GM19397 (cell line): ENCODE measurements around the gene DIAPH3.

Experiments used
- ATAC-seq: cut with Tn5 transposase; IDR thresholded peaks from one replicate; pipeline ENCODE4 v1.9.1; 2021; ENCODE audit warnings: mild to moderate bottlenecking, moderate library complexity; ENCODE audit not compliant: unreplicated experiment

Gene DIAPH3

DNA sequence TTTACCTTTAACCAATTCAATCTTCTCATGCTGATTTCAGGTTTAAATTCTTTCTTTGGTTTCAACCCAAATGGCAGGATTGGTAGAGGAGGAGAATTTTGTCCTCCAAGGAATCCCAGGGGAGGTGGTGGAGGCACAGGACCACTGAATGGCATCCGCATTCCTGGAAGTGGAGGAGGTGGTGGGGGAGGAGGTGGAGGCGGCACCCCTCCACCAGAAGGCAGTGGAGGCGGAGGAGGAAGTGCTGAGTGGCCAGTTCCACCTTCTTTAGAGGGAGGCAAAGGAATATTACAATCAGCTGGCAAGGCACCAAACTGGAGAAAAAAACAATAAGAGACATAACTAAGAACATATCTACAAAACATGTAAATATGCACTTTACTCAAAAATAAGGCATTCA is 192.9 kb downstream of the DIAPH3 start:
- no peak for ATAC-seq

DNA sequence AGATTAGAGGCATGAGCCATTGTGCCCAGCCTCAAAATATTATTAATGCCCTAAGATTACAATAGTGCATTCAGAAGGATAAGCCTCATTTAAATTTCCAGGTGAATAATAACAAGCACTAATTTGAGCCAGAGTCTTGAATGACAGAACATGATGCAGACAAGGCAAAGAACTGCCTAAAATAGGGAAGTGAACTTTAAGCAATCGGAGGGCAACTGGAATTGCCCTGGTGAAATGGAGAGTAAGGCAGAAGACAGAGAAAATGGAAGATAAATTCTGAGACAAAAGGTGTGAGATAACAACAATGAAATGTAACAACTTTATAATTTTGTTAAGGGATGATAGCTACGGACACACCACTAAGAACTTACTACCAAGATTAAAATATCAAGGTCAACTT is 199.9 kb downstream of the DIAPH3 start:
- ATAC-seq, result no peak

DNA sequence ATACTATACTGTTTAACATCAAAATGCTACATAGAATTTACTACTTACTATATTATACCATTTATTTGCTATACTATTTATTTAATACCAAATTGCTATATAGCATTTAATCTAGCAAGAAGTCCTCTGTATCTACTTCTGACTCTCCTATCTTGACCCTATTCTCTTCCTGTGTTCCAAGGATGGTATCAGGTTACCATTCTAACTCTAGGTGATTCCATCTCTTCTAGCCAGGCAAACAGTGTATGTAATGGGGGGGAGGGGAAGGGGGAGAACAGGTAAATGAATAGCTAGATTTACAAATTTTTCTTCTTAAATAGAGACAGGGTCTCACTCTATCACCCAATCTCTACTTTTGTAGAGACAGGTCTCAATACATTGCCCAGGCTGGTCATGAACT is 200.3 kb downstream of the DIAPH3 start:
- ATAC-seq, result no peak

DNA sequence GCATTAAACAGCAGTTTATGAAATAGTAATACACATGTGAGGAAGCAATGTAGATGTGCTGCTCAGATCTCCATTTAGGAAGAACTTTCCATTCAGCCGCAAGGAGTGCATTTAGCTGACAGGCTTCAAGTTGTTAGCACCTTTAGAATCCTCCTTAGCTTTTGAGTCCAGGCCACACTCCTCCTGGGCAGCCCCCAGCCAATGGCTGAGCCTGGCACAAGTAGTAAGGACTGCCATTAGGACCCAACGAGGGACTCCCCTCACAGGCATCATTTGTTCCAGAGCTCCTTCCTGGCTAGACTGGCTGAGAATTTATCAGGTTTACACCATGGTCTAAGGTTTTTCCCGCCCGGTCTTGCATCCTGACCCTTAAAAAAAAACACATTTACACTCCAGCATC is 201.4 kb downstream of the DIAPH3 start:
- ATAC-seq, result no peak

DNA sequence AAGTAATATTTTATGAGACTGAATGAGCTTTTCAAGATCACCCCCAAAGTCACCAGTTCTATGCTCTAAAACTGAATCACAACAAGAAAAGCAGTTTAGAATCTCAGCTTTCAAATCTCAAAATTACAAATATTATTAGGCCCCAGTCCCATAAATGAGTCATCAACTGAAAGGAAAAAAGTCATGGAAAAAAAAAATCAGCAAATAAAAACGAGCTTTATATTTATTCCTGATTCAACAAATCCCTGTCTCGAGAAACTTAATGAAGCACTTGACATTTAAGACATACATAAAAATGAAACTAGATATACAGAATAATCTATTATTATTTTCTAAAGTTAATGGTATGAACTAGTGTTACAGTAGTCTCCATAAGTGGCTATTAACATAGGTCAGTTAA is 203.0 kb downstream of the DIAPH3 start:
- ATAC-seq, result no peak

DNA sequence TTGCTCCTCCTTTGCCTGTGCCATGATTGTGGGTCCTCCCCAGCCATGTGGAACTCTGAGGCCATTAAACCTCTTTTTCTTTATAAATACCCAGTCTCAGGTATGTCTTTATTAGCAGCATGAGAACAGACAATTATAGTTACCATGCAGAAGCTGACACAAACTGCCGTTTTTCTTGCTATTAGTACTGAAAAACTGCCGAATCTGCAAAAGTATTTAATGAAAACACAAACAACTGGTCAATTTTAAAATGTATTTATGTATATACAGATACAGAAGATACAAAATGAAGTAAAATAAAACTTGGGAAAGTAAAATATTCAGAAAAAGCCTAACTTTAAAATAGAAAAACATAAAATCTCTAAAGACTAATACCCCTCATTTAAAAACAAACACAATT is 206.3 kb downstream of the DIAPH3 start:
- no peak for ATAC-seq

DNA sequence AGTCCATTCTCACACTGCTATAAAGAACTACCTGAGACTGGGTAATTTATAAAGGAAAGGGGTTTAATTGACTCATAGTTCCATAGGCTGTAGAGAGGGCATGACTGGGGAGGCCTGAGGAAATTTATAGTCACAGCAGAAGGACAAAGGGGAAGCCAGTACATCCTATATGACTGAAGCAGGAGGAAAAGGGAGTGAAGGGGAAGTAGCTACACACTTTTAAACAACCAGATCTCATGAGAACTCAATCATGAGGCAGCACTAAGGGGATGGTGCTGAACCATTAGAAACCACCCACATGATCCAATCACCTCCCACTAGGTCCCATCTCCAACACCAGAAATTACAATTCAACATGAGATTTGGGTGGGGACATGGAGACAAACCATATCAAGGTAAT is 209.1 kb downstream of the DIAPH3 start:
- no peak for ATAC-seq

DNA sequence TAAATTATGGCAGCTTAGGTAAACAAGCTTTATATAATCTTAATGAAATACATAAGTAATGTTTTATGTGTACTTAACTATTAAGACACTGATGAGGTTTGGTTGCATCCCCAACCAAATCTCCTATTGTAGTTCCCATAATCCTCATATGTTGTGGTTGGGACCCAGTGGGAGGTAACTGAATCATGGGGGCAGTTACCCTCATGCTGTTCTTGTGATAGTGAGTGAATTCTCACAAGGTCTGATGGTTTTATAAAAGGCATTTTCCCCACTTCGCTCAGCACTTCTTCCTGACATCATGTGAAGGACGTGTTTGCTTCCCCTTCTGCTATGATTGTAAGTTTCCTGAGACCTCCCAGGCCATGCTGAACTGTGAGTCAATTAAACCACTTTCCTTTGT is 212.7 kb downstream of the DIAPH3 start:
- no peak for ATAC-seq

DNA sequence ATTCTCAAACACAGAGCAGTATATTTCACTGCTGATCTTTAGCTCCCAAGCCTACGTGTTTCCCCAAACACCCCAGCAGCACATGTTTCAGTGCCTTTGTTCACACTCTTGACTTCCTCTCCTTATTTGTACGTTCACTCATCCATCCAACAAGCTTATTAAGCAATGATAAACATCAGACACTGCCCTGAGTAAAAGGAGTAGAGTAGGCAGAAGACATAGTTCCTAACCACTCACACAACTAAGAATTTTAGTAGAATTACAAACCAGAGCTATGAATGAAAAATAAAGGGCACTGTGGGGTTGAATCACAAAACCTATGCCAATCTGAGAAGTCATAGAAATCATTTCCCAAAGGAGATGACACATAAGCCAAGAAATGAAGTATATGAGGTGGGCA is 213.5 kb downstream of the DIAPH3 start:
- ATAC-seq, result no peak

DNA sequence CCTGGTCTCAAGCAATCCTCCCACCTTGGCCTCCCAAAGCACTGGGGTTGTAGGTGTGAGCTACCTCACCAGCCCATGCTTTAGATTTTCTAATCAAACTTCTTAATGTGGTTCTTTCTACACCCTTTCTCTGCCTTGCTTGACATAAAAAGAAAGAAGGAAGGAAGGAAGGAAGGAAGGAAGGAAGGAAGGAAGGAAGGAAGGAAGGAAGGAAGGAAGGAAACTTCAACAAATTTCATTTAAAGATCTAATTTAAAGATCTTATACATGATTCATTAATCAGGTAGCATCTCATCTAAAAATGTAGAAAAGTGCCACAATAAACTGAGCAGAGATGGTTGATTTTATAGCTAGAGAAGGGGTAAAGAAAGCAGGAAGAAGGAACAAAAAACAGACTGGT is 215.0 kb downstream of the DIAPH3 start:
- no peak for ATAC-seq

DNA sequence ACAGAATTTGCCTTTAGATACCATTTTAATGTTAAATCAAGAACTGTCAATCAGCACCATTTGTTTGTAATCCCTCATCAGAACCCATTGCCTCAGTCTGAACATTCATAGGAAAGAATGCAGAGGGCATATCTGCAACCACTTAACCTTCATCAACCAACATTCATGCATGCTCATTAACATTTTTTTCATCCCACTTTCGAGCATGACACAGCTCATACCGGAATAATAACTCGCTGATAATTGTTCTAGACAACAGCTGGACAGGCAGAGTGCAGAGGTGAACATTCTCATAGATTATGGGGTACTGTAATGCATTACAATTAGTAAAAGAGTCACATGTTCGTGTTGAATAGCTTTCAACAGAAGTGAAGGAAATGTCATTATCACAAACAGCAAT is 216.8 kb downstream of the DIAPH3 start:
- no peak for ATAC-seq

DNA sequence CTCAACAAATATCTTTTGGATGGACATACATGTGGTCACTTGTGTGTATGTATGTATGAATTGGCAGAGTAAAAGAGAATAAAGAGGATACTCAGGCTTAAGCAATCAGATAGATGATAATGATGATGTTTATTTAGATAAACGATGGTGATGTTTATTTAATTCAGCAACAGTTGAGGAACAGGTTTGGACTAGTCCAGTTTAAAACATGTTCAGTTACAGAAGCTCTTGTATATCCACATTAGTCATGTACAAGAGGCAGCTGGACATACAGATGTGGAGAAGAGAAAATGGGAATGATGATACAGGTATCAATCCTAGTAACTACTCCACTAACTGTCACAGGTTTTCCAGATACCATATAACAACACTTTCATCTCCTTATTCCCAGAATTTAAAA is 232.1 kb downstream of the DIAPH3 start:
- no peak for ATAC-seq

DNA sequence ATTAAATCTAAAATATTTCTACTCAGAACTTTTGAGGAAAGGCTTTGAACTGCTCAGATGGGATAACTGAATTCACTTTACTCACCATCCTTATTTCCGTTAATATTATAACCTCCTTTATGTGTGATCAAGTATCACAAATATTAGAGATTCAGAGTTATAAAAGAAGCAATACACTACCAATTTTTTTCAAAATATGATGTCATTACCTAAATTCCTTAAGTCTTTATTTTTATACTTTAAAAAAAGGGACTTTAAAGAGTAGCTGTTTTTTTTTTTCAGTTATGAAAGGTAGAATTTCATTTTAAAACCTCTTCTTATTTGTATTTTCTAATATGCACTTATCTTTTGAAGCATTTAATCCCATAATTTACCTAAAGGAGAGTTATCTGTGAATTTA is 239.5 kb downstream of the DIAPH3 start:
- no peak for ATAC-seq

DNA sequence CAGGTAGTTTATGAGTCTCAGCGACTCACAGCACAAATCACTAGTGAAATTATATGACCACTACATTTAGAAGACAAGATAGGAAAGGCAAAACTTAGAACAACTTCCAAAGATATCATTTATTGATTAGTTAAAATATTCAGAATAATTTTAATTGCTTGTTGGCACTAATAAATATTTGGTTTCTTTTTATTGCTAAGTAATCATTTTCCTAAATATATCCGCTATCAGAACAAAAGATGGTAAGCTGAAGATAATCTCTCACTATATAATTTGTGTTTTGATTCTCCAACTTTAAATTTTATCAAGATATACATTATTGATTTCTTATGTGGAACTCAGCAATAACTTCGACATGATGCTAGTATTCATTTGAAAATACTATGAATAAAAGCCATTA is 248.5 kb downstream of the DIAPH3 start:
- ATAC-seq, result no peak

DNA sequence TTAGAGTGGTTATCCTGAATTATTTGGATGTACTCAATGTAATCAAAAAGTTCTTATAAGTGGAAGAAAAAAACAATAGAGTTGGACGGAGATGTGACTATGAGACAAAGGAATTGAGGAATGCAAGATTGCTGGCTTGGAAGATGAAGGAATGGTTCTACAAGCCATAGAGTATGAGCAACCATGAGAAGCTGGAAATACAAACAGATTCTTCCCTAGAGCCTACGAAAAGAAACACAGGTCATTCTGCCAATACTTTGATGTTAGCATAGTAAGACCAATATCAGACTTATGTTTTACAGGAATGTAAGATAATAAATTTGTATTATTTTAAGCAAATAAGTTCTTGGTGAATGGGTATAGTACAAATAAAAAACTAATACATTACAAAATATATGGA is 249.2 kb downstream of the DIAPH3 start:
- ATAC-seq, result no peak

DNA sequence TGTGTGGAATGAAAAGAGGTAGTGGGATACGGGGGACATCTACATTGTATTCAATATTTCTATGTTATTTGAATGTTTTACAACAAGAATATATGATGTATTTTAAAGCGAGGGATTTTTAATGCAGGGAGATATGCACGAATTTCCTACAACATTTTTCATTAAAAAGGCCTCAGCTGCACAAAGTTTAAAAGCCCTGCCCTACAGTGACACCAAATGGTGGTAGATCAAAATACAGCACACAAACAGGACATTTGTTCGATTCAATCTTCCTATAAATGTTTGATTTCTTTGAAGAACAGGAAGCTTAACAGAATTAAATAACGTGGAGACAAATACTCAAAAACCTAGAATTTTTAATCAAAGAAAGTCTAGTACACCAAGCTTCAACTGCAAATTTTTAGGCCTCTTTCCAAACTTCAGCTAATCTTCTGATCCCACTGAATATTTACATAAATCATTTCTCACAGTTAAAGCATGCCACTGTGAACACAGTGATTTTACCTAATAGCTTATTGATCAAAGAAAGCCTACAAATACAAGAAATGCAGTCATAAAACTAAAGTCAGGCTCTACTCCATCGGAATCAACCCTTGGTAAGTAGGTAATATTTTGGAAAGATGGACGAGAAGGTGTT is 257.2 kb downstream of the DIAPH3 start:
- ATAC-seq, result no peak

DNA sequence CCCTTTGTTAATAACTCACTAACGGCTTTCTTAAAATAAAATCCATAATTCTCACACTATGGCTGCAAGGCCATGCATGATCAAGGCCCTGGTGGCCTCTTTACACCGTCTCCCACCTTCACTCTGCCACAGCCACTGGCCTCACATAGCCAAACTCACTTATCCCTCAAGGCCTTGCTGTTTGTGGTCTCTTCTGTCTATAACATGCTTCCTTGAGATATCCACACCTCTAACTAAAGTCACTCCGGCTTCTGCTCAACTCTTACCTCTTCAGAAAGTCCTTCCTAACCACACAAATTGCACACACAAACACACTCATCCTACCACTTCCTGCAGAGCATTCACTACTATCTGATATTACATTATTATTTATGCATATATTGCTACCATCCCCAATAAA is 262.5 kb downstream of the DIAPH3 start:
- no peak for ATAC-seq

DNA sequence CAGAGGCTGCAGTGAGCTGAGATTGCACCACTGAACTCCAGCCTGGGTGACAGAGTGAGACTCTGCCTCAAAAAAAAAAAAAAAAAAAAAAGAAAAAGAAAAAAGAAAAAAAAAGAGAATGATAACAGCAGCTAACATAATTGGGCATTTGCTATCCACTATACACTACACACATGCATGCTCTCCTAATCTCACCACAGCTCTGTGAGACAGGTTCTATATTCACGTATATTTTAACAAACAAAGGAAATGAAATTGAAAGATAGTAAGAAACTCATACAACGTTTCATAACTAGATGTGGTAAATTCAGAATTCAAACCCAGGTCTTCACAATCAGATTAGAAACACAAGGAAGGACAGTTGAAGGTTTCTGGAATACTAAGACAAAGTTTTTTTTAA is 265.7 kb downstream of the DIAPH3 start:
- ATAC-seq, result no peak

DNA sequence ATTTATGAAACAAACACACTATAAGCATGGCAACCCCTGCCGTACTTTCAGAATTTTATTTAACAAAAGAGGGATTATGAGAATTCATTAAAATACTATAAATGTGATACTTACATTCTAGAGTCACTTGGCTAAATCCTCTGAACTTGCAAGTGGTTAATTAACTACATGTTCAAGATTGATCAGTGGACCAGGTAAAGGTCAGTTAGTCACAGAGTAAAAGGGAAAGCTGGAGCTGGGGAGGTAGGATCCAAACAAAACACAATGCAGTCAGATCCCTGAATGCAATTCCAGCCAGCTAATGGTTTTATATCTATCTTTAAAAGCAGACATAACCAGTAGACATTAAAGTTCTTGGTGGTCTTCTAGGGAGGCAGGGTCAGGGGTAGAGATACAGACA is 270.5 kb downstream of the DIAPH3 start:
- ATAC-seq, result no peak

DNA sequence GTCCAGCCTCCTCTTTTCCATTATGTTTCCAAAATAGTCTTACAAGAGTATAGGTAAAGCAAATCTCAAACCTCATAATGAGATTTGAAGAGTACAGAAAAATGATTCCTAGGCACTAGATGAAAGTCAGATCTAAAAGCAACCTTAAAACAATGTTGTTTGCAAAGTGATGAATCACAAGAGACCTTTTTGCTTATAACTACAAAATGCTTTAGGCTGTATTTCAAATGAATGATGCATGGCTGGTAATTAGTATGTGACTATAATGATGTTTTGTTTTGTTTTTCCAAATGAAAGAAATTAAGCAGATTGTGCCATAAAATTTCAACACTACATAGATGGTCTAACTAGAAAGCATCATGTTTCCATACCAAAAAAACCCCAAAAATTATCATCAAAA is 272.7 kb downstream of the DIAPH3 start:
- no peak for ATAC-seq

DNA sequence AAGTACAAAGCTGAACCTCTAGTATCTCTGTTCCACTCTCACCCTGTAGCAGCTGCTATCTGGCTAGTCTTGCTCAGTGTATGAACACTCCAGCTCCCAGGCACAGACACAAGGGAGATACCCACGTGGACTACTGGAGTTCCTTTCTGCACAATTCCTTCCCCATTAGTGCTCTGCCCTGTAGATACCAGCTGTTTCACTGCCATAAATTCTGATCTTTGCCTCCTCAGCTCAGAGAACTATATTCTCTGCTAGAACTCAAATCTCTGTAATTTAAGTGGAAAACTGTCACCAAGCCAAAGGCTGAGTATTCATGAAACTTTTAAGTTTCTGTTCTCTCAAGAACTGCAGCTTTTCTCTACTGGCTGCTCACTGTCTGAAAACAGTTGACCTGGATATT is 273.7 kb downstream of the DIAPH3 start:
- no peak for ATAC-seq

DNA sequence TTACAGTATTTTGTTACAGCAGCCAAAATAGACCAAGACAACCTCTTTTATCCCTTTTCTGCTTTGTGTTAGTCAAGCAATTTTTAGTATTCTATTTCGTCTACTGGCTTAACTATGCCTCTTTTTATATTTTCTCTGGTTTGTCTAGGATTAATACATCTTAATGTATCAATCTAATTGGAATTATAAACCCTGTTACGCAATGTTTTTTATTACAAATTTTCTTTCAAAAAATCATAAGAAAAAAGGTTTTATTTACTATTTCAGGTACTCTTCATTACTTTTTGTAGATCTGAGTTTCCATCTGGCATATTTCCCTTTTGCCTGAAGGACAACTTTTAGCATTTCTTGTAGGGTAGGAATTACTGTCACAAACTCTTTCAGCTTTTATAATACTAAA is 275.3 kb downstream of the DIAPH3 start:
- no peak for ATAC-seq

DNA sequence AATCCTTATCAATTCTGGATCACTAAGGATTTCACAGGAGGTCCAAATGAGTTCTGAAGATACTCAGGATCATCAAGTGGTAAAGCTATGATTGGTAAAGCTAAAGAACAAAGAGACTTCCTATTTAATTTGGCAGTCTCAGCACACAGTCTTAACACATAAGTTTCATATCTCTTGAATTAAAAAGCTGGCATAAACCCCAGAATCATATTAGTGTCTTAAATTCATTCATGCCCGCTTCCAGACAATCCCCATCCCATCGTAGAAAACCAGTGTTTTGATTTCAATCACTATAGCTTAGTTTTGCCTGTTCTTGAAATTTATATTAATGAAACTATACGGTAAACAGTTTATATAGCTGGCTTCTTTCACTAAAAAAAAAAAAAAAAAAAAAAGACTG is 278.7 kb downstream of the DIAPH3 start:
- no peak for ATAC-seq

DNA sequence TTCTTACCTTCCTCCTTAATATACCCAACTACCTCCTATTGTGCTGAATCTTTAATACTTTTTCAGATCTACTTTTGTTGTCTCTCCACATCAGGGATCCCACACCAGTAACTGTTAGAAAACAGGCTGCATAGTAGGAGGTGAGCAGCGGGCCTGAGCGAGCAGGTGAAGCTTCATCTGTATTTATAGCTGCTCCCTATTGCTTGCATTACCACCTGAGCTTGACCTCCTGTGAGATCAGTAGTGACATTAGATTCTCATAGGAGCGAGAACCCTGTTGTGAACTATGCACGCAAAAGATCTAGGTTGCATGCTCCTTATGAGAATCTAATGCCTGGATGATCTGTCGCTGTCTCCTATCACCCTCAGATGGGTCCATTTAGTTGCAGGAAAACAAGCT is 279.8 kb downstream of the DIAPH3 start:
- ATAC-seq, result no peak
